RWPE1 (cell line): ENCODE data around the gene KRTAP19-2.
A peak's percentile ranks its signal among the peaks of the same experiment; 100 is the strongest.
"Not testable (repeated sequence)": the region's sequence is repeated elsewhere in the genome, so short reads cannot be mapped to it uniquely, and the experiment has no call there.

ENCODE experiments used
- CTCF ChIA-PET: fragments of 350-600 bp; sonication (Branson Sonifier 250); formaldehyde crosslinking; extraction: SDS; loops from one replicate; lab custom pipeline; 2021; lab: Yijun Ruan, JAX
- POLR2A ChIA-PET: fragments of 400-600 bp; formaldehyde crosslinking; extraction: SDS; loops from one replicate; lab custom pipeline; 2020; ENCODE audit warnings: antibody characterized with exemption; ENCODE audit not compliant: low non-redundant PET; lab: Yijun Ruan, JAX
- DNase-seq: peaks from one replicate; pipeline ENCODE4 v3.0.0; 2012; ENCODE audit warnings: low spot score
- H3K27ac ChIP-seq: fragments of 450-650 bp; 2 replicates; pipeline ENCODE4 v1.5.1; 2017
- CTCF ChIP-seq: fragments of 450-650 bp; conservative IDR thresholded peaks from 2 replicates; pipeline ENCODE4 v1.5.1; 2017; ENCODE audit warnings: low read depth, mild to moderate bottlenecking

The KRTAP19-2 gene

GRCh38 chr21:30487336-30487735 lies at the start of gene KRTAP19-2:
Gene KRTAP19-2, minus strand, starts transcription at chr21:30487436. Its CDS starts 88 bp downstream, at chr21:30487348.
- no peak within 1 kb of the TSS for H3K27ac ChIP-seq
- DNase-seq = no peak
- TF ChIP-seq CTCF = no peak
- ChIA-PET POLR2A (no interaction called here), CTCF (interaction anchor here (0.6 kb wide), 1 partner anchor 244 kb away, joined by 4 read pairs; no protein-coding TSS in a partner anchor)

GRCh38 chr21:30518876-30519275 lies 31.6 kb upstream of the KRTAP19-2 start:
- peak; percentile 1 for DNase-seq
- TF ChIP-seq CTCF = no peak
- ChIA-PET POLR2A (no interaction called here), CTCF (no interaction called here)
- no peak overlapping the region for H3K27ac ChIP-seq

GRCh38 chr21:30515681-30516080 lies 28.4 kb upstream of the KRTAP19-2 start:
- CTCF ChIA-PET = interaction anchor here (1.2 kb wide), 1 partner anchor 11 kb away, joined by 4 read pairs; no protein-coding TSS in a partner anchor
- DNase-seq = no peak
- TF ChIP-seq CTCF = no peak
- H3K27ac ChIP-seq = no peak overlapping the region
- POLR2A ChIA-PET = no interaction called here

- H3K27ac ChIP-seq, POLR2A ChIA-PET, DNase-seq: not testable (repeated sequence)
- peak; percentile 40 for TF ChIP-seq CTCF
- CTCF ChIA-PET = interaction anchor here (0.6 to 1.0 kb wide), 3 partner anchors 27 to 77 kb away, joined by 3 read pairs; no protein-coding TSS in a partner anchor
Observed at GRCh38 chr21:30505621-30506205, 18.5 kb upstream of the KRTAP19-2 start.

- no peak for DNase-seq
- CTCF ChIA-PET = no interaction called here
- no peak within 1 kb of the TSS for H3K27ac ChIP-seq
- POLR2A ChIA-PET = no interaction called here
- no peak for TF ChIP-seq CTCF
Observed at GRCh38 chr21:30502041-30502440, 14.8 kb upstream of the KRTAP19-2 start, which contains the start of gene KRTAP19-5. Gene KRTAP19-5, minus strand, starts transcription at chr21:30502141. Its CDS starts 51 bp downstream, at chr21:30502090.

GRCh38 chr21:30497065-30497464 lies 9.8 kb upstream of the KRTAP19-2 start, which contains the start of gene KRTAP19-4:
Gene KRTAP19-4, minus strand, starts transcription at chr21:30497165. Its CDS starts 55 bp downstream, at chr21:30497110.
- H3K27ac ChIP-seq = no peak within 1 kb of the TSS
- TF ChIP-seq CTCF = no peak
- POLR2A ChIA-PET = no interaction called here
- CTCF ChIA-PET = interaction anchor here (0.6 to 0.7 kb wide), 2 partner anchors 49 to 278 kb away, joined by 4 read pairs; no protein-coding TSS in a partner anchor
- DNase-seq = no peak
